ENCODE results near the gene PCYT2.

PCYT2 gene

DNA sequence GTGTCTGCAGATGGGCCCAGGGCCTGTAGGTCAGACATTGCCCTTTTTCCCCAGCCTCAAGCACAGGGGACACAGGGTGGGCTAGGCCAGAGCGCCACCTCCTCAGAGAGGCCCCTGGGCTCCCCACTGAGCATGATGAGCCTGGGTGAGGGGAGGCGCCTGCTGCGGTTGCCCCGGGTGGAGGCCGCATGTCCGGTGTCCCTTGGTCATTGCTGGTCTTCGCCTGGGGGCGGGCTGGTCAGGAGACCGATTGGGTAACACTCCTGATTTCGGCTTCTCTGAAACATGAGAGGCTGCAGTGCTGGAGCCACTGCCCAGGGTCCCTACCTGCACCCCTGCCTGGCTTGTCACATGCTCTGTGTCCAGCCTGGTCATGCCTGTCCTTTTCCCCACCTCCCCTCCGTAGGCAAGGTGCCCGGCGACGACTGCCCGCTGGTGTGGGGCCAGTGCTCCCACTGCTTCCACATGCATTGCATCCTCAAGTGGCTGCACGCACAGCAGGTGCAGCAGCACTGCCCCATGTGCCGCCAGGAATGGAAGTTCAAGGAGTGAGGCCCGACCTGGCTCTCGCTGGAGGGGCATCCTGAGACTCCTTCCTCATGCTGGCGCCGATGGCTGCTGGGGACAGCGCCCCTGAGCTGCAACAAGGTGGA lies 11.6 kb downstream of the PCYT2 start:
- DNase-seq (ENCODE audit: low spot score): no peak

GRCh38 chr17:81898885-81899284 lies 12.3 kb downstream of the PCYT2 start:
- no peak for DNase-seq (ENCODE audit: low spot score)

GRCh38 chr17:81898029-81898866 lies 13.0 kb downstream of the PCYT2 start:
- DNase-seq (ENCODE audit: low spot score): no peak

DNA sequence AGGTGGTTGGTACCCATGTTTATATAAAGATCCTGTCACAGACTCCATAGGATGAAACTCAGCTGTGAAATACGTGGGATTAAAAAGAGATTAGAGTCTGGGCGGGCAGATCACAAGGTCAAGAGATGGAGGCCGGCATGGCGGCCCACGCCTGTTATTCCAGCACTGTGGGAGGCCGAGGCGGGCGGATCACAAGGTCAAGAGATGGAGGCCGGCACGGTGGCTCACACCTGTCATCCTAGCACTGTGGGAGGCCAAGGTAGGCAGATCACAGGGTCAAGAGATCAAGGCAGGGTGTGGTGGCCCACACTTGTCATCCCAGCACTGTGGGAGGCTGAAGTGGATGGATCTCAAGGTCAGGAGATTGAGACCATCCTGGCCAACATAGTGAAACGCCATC lies 15.8 kb downstream of the PCYT2 start:
- no peak for DNase-seq (ENCODE audit: low spot score)

DNA sequence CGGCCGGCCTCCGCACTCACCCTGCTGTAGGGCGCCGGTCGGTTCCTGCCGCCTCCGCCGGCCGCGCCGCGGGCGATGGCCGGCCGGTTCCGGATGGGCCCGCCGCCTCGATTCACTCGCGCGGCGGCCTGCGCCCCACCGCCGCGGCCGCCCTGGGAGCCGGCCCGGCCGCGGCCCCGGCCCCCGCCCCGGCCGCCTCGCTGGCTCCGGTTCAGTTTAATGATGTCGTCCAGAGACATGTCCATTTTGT lies 20.0 kb downstream of the PCYT2 start:
- no peak for DNase-seq (ENCODE audit: low spot score)

DNA sequence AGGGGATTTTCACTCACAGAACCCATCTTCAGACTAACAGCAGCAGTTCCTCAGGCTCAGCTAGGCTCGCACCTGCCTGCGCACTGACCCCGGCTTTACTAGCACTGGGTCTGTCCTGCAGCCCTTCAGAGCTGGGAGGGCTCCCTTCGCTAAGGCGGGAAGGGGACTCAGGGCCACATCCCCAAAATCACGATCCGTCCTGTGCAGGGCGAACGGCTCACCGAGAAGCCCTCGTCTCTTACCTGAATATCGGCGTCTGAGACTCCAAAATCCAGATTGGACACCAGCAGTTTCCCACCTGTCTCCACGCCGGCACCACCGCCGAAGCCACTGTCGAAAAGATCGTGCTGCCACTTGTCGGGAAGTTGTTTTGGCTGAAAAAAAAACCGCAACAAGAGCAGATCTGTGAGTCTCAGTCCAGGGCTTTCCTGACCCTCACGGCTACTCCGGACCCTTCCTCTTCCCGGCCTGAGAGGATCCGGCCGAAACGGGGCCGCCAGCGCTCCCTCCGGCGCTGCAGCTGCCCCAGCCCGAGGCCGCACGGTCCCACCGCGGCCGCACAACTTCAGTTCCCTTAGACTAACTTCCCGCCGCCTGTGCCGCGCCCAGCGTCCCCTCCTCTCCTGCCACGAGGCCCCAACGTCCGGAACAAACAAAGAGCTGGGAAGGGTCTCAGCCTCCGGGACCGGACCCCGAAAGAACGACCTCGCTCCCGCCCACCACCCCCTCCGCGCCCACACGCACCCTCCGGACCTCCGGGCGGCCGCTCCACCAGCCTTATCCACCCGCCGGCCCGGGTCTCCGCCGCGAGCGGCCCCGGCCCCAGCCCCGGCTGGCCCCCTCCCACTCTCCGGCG lies 20.5 kb downstream of the PCYT2 start:
- no peak for DNase-seq (ENCODE audit: low spot score)

GRCh38 chr17:81889602-81890001 lies 21.6 kb downstream of the PCYT2 start:
- DNase-seq (ENCODE audit: low spot score): no peak

GRCh38 chr17:81888988-81889595 lies 22.1 kb downstream of the PCYT2 start:
- DNase-seq (ENCODE audit: low spot score): no peak

- DNase-seq (ENCODE audit: low spot score): no peak
These were observed 22.9 kb downstream of the PCYT2 start for GRCh38 chr17:81888105-81888987.

DNA sequence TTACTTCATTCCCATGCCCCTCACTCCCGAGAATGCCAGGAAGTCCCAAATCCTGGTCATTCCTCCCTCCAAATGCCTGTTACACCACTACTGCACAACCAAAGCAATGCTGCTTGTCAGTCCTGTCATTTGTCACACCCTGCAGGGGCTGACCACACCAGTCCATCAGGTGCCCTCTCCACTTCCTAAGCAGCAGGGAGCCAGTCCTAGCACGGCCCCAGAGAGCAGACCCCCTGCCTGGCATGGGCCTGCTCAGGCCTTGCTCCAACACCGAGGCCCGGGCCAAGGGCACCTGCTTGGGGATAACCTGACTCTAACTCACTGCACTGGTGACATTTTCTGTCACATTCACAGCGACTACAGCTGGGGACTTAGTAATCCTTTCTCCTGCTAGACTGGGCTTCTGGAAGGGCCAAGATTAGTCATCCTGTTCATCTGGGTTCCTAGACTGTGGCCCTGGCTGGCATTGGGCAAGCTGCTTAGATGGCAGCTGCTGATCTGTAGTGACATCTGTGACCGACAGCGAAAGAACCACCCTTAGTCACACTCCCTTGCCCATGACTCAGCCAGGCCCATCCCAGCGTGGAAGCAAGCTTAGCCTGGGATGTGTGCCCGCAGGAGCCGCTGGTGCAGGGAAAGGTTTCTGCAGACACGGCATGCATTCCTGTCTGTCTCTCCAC lies 25.2 kb downstream of the PCYT2 start:
- DNase-seq (ENCODE audit: low spot score): no peak

- no peak for DNase-seq (ENCODE audit: low spot score)
These were observed 25.7 kb downstream of the PCYT2 start for GRCh38 chr17:81885454-81885853.

DNA sequence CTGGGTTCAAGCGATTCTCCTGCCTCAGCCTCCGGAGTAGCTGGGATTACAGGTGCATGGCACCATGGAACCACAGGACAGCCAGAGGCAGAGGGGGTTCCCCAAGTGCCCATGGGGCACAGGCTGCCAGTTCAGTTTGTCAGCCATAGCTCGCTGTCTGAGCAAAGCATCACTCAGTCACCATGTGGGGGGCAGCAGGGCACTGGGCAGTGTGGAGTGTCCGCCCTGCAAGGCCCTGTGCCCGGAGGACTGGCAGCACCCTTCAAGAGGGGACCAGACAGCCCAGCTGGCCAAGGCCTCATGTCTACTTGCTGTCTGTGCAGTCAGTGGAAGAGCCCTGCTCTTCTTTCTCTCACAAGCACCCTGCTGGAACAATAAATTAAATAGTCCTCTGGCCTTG lies 26.2 kb downstream of the PCYT2 start:
- no peak for DNase-seq (ENCODE audit: low spot score)

GRCh38 chr17:81884520-81884919 lies 26.7 kb downstream of the PCYT2 start:
- DNase-seq (ENCODE audit: low spot score): no peak

DNA sequence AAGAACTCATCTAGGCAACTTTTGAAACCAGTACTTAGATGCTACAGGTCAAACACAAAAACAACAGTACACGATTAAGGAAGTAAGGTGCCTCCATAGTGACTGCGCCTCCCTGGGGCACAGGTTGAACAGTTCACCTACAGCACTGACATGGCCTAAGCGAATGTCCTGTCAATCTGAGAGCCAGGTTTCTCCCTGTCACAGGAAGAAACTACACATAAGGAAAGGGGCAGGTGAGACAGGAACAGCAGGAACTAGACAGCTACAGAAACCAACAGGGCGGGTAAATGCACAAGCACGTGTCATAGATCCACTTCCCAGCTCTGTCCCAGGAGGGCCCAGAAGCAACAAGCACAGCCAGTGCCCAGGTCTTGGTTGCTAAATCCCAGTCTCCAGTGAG lies 32.1 kb downstream of the PCYT2 start:
- no peak for DNase-seq (ENCODE audit: low spot score)

GRCh38 chr17:81878294-81878693 lies 32.9 kb downstream of the PCYT2 start:
- DNase-seq (ENCODE audit: low spot score): no peak

- no peak for DNase-seq (ENCODE audit: low spot score)
These were observed 33.6 kb downstream of the PCYT2 start for GRCh38 chr17:81877569-81877968.

DNA sequence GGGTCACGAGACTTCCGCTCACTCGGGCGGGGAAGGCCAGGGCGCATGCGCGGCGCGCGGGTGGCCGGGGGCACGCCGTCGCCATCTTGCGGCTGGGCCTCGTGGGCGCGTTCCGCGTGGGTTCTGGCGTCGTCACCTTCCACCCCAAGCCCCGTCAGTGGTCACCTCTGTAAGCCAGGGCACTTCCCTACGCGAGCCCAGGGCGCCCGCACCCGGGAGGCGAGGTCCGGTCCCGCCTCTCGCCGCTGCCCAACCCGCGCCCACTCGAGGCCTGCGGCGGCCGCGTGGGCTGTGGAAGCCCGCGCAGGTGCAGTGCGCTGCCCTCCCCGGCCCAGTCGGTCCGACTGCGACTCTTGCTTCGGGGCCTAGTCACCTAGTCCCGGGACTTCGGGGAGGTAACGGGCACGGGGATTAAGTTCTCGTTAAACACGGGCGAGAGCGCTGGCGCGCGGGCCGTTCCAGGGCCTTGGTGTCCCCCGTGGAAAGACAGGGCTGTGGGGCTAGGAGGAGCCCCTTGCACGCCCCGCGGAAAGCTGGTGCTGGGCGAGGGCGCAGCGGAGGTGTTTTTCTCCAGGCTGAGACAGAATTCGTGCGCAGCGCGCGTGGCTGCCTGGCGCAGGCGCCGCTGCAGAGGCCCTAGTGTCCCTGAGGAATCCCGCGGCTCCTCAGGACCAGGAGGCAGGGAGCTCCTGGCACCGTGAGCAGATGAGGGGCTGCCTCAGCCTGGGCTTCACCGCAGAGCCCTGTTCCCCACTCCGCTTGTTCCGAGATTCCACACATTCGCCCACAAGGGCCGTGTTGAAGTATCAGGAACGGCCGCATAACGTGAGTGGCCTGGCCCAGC lies 39.6 kb downstream of the PCYT2 start:
- peak; percentile 84 for DNase-seq (ENCODE audit: low spot score)

DNA sequence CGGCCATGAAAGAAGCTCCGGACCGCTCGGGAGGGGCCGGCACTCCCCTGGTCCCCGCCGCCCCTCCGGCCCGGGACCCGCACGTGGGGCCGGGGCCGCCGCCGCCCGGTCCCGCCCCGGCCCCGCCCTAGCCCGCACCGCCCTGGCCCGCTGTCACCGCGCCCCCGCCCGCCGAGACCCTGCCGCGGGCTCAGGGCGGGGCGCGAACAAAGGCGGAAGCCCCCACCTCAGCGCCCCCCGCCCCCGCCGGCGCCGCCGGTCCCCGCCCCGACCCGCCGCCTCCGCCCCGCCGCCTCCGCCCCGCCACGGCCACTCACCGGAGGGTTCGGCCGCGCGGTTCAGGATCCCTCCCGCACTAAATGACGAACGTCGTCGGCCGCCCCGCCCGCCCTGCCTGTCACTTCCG lies 40.2 kb downstream of the PCYT2 start, which contains the start of gene ARHGDIA:
TSS of gene ARHGDIA (minus strand) at position 357 of the 406 bp plus-strand sequence. CDS start 1,407 bp downstream, outside the sequence.
- no peak for DNase-seq (ENCODE audit: low spot score)

DNA sequence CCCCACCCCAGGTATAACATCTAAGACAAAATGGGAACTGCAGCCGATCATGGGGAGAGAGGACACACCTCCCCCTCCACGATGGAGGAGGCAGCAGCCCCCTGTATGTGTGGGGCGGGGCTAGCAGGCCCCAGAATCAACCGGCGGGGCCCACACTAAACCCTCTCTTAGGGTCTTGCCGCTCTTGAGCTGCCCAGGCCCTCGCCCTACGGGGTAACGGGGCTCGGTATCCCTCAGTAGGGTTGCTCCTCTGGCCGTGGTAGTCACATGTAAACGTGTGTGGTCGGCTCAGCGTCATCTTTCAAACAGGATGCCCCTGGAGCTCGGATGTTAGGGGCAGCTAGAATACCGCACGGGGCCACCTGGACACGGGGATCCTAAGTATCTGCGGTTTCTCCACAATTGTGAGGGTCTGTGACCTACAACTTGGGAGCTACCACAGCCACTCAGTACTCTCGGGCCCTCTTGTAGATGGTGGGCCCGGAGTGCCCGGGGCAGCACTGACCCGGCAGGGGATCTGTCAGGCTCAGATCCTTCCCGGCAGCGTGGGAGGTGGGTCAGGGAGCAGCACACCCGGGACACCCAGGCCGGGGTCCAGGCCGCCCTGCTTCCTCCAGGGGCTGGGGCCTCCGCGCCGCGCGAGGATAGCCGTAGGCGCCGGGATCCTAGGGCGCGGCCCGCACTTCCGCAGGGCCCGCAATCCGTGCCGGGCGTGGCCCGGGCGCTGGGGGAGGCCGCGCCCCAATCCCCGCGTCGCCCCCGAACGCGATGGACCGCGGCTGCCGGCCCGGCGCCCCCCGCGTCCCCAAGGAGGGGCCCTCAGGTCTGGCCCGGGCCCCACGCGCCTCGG lies 40.8 kb downstream of the PCYT2 start:
- peak; percentile 59 for DNase-seq (ENCODE audit: low spot score)
